ENCODE results near the gene RIMBP3C.
"Not testable (repeated sequence)": the region's sequence is repeated elsewhere in the genome, so short reads cannot be mapped to it uniquely, and the experiment has no call there.

RIMBP3C gene

GRCh38 chr22:21570398-21570797 is 19.1 kb upstream of the RIMBP3C start:
- H3K27me3 ChIP-seq (replicated peaks; ENCODE audit: control insufficient read depth, insufficient read depth, low read length), result no peaks in the 10 kb centered on the region
- H3K36me3 ChIP-seq (ENCODE audit: control insufficient read depth, insufficient read depth, low read length, severe bottlenecking), result no peaks in the 10 kb centered on the region
- no peak for DNase-seq (ENCODE audit: low read depth)
- H3K4me1 ChIP-seq (ENCODE audit: control insufficient read depth, insufficient read depth, low read length), result peaks cover 51% of the 10 kb centered on the region
- H3K9me3 ChIP-seq (ENCODE audit: control insufficient read depth, low read length), result no peaks in the 10 kb centered on the region
- no peak overlapping the region for H3K9ac ChIP-seq (ENCODE audit: low read length)
- H3K4me3 ChIP-seq (ENCODE audit: low read length), result peak overlapping the region; percentile 36

- no peaks in the 10 kb centered on the region for H3K9me3 ChIP-seq (ENCODE audit: control insufficient read depth, low read length)
- H3K4me1 ChIP-seq (ENCODE audit: control insufficient read depth, insufficient read depth, low read length), result peaks cover 51% of the 10 kb centered on the region
- no peaks in the 10 kb centered on the region for H3K27me3 ChIP-seq (replicated peaks; ENCODE audit: control insufficient read depth, insufficient read depth, low read length)
- no peak for DNase-seq (ENCODE audit: low read depth)
- no peaks in the 10 kb centered on the region for H3K36me3 ChIP-seq (ENCODE audit: control insufficient read depth, insufficient read depth, low read length, severe bottlenecking)
- peak overlapping the region; percentile 98 for H3K9ac ChIP-seq (ENCODE audit: low read length)
- peak overlapping the region; percentile 98 for H3K4me3 ChIP-seq (ENCODE audit: low read length)
Measured at GRCh38 chr22:21569459-21570170, 18.4 kb upstream of the RIMBP3C start.

- H3K9me3 ChIP-seq (ENCODE audit: control insufficient read depth, low read length); DNase-seq (ENCODE audit: low read depth); H3K27me3 ChIP-seq (replicated peaks; ENCODE audit: control insufficient read depth, insufficient read depth, low read length); H3K36me3 ChIP-seq (ENCODE audit: control insufficient read depth, insufficient read depth, low read length, severe bottlenecking): not testable (repeated sequence)
- Histone ChIP-seq H3K4me1 (ENCODE audit: control insufficient read depth, insufficient read depth, low read length) (peaks cover 45% of the 10 kb centered on the region), H3K4me3 (ENCODE audit: low read length) (peak overlapping the region; percentile 98), H3K9ac (ENCODE audit: low read length) (peak overlapping the region; percentile 98)
Measured at GRCh38 chr22:21569076-21569427, 17.8 kb upstream of the RIMBP3C start.

- H3K4me3 ChIP-seq (ENCODE audit: low read length), result peak overlapping the region; percentile 98
- DNase-seq (ENCODE audit: low read depth), result peak; percentile 69
- peaks cover 41% of the 10 kb centered on the region for H3K4me1 ChIP-seq (ENCODE audit: control insufficient read depth, insufficient read depth, low read length)
- no peaks in the 10 kb centered on the region for H3K36me3 ChIP-seq (ENCODE audit: control insufficient read depth, insufficient read depth, low read length, severe bottlenecking)
- H3K27me3 ChIP-seq (replicated peaks; ENCODE audit: control insufficient read depth, insufficient read depth, low read length), result no peaks in the 10 kb centered on the region
- H3K9me3 ChIP-seq (ENCODE audit: control insufficient read depth, low read length), result no peaks in the 10 kb centered on the region
- H3K9ac ChIP-seq (ENCODE audit: low read length), result peak overlapping the region; percentile 98
Measured at GRCh38 chr22:21568347-21569075, 17.2 kb upstream of the RIMBP3C start.

- Histone ChIP-seq H3K36me3 (ENCODE audit: control insufficient read depth, insufficient read depth, low read length, severe bottlenecking) (no peaks in the 10 kb centered on the region), H3K9me3 (ENCODE audit: control insufficient read depth, low read length) (no peaks in the 10 kb centered on the region), H3K9ac (ENCODE audit: low read length) (peak within 1 kb of the TSS; percentile 98), H3K4me1 (ENCODE audit: control insufficient read depth, insufficient read depth, low read length) (peaks cover 33% of the 10 kb centered on the region), H3K27me3 (replicated peaks; ENCODE audit: control insufficient read depth, insufficient read depth, low read length) (no peaks in the 10 kb centered on the region), H3K4me3 (ENCODE audit: low read length) (peak within 1 kb of the TSS; percentile 98)
- DNase-seq (ENCODE audit: low read depth), result peak; percentile 93
Measured at GRCh38 chr22:21567456-21568346, 16.4 kb upstream of the RIMBP3C start, which contains the start of gene UBE2L3. TSS of gene UBE2L3 (plus strand) at chr22:21567714. CDS start at chr22:21567745, 31 bp downstream.

- Histone ChIP-seq H3K27me3 (replicated peaks; ENCODE audit: control insufficient read depth, insufficient read depth, low read length) (no peaks in the 10 kb centered on the region), H3K4me1 (ENCODE audit: control insufficient read depth, insufficient read depth, low read length) (peaks cover 3% of the 10 kb centered on the region), H3K9me3 (ENCODE audit: control insufficient read depth, low read length) (no peaks in the 10 kb centered on the region), H3K36me3 (ENCODE audit: control insufficient read depth, insufficient read depth, low read length, severe bottlenecking) (no peaks in the 10 kb centered on the region), H3K4me3 (ENCODE audit: low read length) (no peak overlapping the region), H3K9ac (ENCODE audit: low read length) (no peak overlapping the region)
- DNase-seq (ENCODE audit: low read depth), result no peak
Measured at GRCh38 chr22:21564411-21564810, 13.2 kb upstream of the RIMBP3C start.

- H3K27me3 ChIP-seq (replicated peaks; ENCODE audit: control insufficient read depth, insufficient read depth, low read length), result no peaks in the 10 kb centered on the region
- H3K4me1 ChIP-seq (ENCODE audit: control insufficient read depth, insufficient read depth, low read length), result no peaks in the 10 kb centered on the region
Measured at GRCh38 chr22:21563912-21564311, 12.7 kb upstream of the RIMBP3C start.

GRCh38 chr22:21560657-21561056 is 9.4 kb upstream of the RIMBP3C start:
- not testable (repeated sequence) for H3K4me1 ChIP-seq (ENCODE audit: control insufficient read depth, insufficient read depth, low read length); H3K9ac ChIP-seq (ENCODE audit: low read length); H3K9me3 ChIP-seq (ENCODE audit: control insufficient read depth, low read length); H3K27me3 ChIP-seq (replicated peaks; ENCODE audit: control insufficient read depth, insufficient read depth, low read length); H3K4me3 ChIP-seq (ENCODE audit: low read length); H3K36me3 ChIP-seq (ENCODE audit: control insufficient read depth, insufficient read depth, low read length, severe bottlenecking); DNase-seq (ENCODE audit: low read depth)

More at GRCh38 chr22:21563912-21564311, 12.7 kb upstream of the RIMBP3C start:
- Histone ChIP-seq H3K36me3 (ENCODE audit: control insufficient read depth, insufficient read depth, low read length, severe bottlenecking) (no peaks in the 10 kb centered on the region), H3K4me3 (ENCODE audit: low read length) (no peak overlapping the region), H3K9ac (ENCODE audit: low read length) (no peak overlapping the region), H3K9me3 (ENCODE audit: control insufficient read depth, low read length) (no peaks in the 10 kb centered on the region)
- no peak for DNase-seq (ENCODE audit: low read depth)

GRCh38 chr22:21559345-21560125 is 8.3 kb upstream of the RIMBP3C start:
- not testable (repeated sequence) for H3K9me3 ChIP-seq (ENCODE audit: control insufficient read depth, low read length); H3K4me3 ChIP-seq (ENCODE audit: low read length); H3K4me1 ChIP-seq (ENCODE audit: control insufficient read depth, insufficient read depth, low read length); H3K27me3 ChIP-seq (replicated peaks; ENCODE audit: control insufficient read depth, insufficient read depth, low read length); H3K36me3 ChIP-seq (ENCODE audit: control insufficient read depth, insufficient read depth, low read length, severe bottlenecking); H3K9ac ChIP-seq (ENCODE audit: low read length); DNase-seq (ENCODE audit: low read depth)

GRCh38 chr22:21550678-21551047 is 598 bp downstream of the RIMBP3C start:
- not testable (repeated sequence) for DNase-seq (ENCODE audit: low read depth); H3K4me3 ChIP-seq (ENCODE audit: low read length); H3K9ac ChIP-seq (ENCODE audit: low read length); H3K9me3 ChIP-seq (ENCODE audit: control insufficient read depth, low read length); H3K27me3 ChIP-seq (replicated peaks; ENCODE audit: control insufficient read depth, insufficient read depth, low read length); H3K4me1 ChIP-seq (ENCODE audit: control insufficient read depth, insufficient read depth, low read length); H3K36me3 ChIP-seq (ENCODE audit: control insufficient read depth, insufficient read depth, low read length, severe bottlenecking)

Measured in adipocyte (in vitro differentiated cells).